T-helper 1 cell (primary cell): ENCODE results near the gene SEC14L5.
"Not testable (repeated sequence)": the region's sequence is repeated elsewhere in the genome, so short reads cannot be mapped to it uniquely, and the experiment has no call there.

ENCODE experiments used
- DNase-seq, 5 donors: peaks; one replicate each; pipeline ENCODE4 v3.0.0-alpha.2; 2012 to 2020

Gene SEC14L5

DNA sequence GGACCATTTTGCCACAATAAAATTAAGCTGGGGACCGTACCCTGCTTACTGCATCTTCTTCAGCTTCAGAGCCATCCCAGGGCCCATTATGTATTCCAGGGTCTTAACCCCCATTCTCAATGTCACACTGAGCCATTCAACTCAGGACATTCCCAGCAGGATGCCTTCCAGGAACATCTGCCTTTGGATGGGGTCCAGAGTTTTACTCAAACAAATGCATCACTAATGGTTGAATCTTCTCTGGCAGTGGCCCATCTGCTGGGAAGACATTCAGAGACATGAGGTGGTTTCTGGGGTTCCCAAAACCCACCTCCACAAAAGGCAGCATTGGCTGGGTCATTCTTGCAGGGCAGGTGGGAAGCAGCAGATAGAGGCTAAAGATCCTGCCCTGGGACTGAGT is 3.4 kb upstream of the SEC14L5 start:
- DNase-seq = no peak

DNA sequence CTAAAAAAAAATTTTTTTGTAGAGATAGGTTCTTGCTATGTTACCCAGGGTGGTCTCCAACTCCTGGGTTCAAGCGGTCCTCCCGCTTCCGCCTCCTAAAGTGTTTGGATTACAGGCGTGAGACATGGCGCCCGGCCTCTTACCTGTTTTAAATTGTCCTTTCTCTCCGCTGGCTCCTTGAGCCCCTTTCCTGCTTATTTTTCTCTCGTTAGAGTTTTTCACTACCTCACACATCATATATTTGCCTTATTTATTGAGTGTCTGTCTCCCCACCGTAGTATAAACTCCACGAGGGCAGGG is 760 bp upstream of the SEC14L5 start:
- DNase-seq = no peak

DNA sequence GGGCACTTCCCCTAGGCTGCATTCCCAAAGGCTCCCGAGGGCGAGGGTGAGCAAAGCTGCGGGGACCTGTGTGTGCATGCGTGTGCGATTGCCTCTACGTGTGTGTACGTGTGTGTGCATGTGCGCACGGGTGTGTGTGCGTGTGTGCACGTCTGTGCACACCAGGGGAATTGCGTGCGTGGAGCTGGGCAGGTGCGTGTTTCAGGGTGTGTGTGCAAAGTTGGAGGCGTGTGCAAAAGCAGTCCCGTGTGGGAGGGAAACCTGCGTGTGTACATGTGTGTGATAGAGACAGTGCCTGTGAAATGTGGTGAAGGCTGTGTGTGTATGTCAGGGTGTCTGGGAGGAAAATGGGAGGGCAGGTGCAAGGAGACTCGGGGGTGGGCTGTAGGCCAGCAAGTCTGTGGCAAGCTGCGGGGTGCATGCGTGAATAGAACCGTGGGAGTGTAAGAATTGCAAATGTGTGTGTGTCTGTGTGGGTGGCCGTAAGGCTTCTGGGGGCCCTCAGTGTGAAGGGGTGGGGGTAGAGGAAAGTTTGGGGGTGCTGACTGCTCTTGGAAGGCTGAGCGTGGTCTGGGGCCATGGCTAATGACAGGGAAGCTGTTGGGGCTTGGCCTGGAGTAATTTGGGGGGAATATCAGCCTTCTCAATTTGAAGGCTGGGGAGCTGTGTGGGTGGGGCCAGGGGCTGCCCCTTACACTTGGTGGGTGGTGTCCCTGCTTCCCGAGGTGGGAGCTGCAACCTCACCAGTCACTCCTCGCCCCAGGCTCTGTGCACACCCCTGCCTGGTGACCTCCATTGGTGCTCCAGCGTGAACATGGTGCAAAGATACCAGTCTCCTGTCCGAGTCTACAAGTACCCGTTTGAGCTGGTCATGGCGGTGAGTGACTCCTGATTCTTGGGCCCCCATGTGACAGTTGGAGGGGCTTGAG is 644 bp downstream of the SEC14L5 start:
- DNase-seq = no peak

DNA sequence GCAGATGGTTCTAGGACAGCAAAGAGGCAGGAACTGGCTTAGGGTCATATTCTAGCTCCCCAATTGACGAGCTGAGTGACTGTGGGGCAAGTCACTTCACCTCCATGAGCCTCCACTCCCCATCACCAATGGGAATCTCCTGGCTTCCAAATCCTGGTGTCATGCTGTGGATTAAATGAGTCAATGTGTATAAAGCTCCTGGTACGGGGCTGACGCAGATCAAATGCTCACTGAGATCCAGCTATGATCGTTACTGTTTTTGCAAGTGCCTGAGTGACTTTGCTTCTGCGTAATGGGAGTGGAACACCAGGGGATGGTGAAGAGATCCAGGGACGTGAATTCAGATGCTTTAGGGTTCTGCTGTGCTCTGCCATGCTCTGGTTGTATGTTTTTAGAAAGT is 2.4 kb downstream of the SEC14L5 start:
- no peak for DNase-seq

DNA sequence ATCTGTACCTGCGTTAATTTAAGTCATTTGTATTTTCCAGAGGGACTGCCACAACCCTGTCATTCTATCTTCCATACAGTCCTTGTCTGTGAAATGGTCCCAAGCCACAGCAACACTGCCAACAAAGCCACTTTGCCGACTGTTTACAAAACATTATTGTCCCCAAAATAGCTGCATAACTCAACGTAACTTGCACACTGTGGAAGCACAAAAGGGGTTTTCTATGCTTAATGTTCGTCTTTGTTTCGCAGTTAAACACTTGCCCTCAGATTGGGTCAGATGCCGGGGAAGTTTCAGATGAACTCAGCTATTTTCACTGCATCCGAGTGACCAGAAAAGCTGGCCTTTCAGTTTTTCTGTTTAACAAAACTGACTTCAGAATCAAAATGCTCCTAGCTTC is 4.6 kb downstream of the SEC14L5 start:
- no peak for DNase-seq

DNA sequence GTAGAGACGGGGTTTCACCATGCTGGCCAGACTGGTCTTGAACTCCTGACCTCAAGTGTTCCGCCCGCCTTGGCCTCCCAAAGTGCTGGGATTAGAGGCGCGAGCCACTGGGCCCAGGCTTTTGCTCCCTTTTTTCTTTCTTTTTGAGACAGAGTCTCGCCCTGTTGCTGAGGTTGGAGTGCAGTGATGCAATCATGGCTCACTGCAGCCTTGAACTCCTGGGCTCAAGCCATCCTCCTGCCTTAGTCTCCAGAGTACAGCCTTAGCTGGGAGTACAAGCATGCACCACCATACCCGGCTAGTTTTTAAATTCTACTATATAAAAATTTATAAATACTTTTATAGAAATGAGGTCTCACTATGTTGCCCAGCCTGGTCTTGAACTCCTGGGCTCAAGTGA is 5.4 kb downstream of the SEC14L5 start:
- not testable (repeated sequence) for DNase-seq

DNA sequence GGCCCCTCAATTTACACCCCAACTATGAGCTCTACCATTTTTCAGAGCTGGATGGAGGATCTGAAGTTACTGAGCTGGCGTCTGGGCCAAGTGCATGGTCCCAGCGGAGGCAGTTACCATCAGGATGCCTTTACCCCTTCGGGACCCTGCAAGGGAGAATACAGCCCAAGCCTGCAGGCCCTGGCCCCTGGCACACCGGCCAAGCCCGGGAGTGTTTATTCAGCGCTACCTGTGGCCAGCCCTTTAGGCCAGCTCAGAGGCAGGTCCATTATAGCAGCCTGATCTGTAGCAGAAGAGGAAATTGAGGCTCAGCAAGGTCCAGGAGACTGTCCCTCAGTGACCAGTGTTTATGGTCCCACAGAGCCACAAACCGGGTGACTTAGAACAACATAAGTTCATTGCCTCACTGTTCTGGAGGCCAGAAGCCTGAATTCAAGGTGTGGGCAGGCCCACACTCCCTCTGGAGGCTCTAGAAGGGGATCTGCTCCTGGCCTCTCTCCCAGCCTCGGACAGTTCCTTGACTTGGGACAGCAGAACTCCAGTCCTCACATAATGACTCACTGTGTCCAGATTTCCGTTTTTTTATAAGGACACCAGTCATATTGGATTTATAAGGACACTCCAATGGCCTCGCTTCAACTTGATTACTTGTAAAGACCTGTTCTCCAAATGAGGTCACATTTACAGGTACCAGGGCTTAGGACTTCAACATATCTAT is 8.8 kb downstream of the SEC14L5 start:
- no peak for DNase-seq

DNA sequence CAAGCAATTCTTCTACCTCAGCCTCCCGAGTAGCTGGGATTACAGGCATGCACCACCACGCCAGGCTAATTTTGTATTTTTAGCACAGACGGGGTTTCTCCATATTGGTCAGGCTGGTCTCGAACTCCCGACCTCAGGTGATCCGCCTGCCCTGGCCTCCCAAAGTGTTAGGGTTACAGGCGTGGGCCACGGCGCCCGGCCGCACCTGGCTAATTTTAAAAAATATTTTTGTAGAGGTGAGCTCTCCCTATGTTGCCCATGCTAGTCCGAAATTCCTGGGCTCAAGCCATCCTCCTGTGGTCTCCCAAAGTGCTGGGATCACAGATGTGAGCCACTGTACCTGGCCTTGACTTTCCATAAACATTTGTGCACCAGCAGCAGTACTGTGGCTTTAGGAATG is 10.1 kb downstream of the SEC14L5 start:
- not testable (repeated sequence) for DNase-seq

DNA sequence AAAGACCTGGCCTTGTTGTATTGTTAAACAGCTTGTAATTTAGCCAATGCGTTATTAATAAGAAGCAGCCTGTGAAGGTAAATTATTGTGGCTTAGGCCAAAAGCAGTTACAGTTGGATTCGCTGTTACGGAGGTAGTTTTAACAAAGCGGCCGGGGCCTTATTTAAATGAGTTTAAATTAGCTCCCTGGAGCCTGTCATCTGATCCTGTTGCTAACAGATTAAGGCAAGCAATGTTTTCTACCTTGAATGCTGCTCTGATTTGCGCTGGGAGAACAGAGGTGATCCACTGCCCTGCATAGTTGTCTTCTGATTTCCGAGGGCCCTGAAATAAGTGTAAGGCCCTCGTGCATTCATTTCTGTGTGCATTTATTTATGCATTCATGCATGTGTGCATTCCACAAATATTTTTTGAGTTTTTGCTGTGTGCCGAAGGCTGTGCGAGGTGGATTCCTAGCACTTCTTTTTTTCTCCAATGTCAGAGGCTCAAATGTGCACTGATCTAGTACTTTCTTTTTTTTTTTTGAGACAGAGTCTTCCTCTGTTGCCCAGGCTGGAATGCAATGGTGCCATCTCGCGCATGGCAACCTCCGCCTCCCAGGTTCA is 10.9 kb downstream of the SEC14L5 start:
- no peak for DNase-seq

DNA sequence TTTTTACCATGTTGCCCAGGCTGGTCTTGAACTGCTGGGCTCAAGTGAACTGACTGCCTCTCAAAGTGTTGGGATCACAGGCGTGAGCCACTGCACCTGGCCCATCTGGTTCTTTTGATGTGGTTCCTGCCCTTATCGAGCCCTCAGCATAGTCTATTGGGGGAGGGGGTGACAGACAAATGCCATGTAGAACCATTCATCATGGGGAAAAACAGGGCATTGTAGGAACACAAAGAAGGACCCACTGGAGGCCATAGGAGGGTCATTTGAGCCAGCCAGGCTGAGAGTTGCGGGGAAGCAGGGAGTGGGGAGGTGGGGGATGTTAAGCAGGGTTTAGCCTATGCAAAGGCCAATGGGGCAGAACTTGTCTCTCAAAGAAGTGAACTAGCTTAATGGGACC is 11.9 kb downstream of the SEC14L5 start:
- DNase-seq = no peak

DNA sequence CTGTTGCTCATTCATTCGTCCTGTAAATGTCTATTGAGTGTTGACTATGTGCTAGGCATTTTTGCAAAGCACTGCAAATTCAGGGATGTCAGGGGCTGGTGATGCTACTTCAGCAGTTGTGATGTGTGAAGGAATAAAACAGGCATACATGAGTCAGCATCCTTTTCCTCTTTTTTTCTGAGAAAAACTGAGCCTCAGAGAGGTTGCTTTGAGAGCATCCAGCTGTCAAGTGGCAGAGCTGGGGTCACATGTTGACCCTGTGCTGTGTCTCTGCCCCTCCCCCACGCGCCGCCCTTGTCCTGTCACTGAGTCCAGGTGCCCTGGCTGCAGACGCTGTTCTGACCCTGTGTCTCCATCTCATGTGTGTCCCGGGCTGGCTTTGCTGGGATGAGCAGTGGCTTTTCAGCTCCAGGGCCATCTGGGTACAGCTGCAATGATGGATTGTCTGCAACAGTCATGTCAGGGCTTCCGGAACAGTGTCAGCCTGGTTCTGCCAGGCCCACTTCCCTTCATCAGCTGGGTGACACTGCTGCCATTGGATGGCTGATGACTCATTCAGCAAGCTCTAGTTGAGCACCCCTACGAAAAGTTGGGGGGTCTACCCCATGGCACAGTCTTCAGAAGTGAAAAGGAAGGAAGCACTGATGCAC is 14.9 kb downstream of the SEC14L5 start:
- DNase-seq = peak in 1 of 5 donors; percentile 79

DNA sequence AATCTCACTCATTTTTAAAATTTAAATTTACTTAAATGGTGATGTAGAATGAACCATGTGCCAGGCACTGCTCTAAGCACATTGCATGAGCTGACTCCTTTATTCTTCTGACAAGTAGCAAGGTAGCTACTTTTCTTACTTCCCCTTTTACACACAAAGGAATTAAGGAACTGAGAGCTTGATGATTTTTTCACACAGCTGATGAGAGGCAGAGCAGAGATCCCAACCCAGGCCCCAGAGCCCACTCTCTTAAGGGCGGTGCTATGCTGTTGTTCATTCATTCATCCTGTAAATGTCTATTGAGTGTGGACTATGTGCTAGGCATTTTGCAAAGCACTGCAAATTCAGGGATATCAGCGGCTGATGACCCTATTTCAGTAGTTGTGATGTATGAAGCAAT is 17.9 kb downstream of the SEC14L5 start:
- no peak for DNase-seq

DNA sequence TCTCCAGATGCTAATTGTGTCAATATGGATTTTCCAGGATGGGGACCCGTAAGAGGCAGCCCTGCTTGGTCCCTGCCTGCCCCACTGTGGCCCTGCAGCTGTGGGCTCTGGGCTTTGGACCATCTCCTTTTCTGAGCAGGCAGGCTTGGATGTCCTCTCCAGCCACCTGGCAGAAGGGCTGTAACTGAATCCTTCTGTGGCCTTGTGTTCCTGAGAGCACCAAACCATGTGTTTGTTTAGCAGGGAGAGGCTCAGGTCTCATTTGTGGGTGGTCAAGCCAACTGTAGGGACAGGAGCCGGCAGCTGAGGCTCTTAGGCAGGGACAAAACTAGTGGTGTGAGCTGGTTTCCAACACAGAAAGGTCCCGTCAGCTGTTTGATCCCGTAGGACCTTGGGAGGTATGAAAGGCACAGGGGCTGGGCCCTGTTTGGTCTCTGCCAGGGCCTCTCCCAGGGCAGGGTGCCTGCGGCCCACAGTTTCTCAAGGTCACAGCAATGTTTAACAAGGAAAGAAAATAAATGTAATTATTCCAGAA is 18.5 kb downstream of the SEC14L5 start:
- no peak for DNase-seq

DNA sequence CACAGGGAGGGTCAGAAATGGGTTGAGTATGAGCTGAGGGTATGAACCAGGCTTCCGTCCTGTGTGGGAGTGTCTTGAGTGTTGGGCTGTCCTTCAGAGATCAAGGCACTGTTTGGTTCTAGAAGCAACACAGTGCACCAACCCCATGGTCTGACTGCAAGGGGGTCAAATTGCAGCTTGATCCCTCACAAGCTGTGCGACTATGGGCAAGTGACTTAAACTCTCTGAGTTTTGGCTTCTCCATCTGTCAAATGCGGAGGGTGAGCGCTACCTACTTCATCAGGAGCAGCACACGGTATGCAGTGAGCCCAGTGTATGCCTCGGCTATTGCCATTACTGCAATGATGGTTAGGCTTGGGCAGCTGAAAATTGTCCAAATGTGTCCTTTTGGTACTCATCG is 21.0 kb downstream of the SEC14L5 start:
- no peak for DNase-seq

DNA sequence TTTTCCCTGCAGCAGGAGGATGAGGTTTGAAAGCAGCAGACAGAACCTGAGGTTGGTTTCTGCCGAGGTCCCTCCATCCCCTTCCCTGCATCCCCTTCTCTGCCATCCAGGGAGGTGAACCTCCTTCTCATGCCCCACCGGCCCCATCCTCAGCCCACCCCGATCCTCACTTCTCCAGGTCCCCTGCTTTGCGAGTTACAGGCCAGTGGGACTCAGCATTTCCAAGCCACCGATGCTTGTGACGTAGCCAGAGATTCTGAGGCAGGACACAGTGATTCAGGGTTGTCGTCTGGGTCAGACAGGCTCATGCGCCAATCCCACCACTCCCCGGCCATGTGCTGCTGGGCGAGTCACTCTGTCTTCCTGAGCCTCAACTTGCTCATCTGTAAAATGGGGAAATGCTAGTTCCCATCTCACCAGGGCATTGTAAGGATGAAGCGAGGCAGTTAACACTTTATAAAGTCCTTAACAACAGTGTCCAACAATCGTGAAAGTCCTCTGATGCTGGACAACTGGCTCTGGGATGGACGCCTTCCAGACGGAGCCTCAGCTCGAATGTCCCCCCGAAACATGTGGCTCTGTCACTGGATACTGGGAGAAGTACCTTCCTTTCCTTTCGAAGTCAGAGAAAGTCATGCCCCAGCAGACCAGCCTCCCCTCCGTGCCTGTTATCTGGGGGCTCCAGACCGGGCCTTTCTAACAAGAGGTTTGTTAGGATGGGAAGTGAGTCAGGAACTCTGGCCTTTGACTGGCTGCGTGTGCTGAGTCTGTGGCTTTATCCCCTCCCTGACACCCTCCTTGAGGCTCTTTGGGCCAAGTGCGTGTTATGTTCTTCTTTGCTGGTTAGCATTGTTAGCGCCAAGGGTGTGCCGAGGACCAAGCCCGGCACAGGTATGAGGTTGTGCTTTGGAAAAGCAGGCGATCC is 21.9 kb downstream of the SEC14L5 start:
- DNase-seq = no peak

DNA sequence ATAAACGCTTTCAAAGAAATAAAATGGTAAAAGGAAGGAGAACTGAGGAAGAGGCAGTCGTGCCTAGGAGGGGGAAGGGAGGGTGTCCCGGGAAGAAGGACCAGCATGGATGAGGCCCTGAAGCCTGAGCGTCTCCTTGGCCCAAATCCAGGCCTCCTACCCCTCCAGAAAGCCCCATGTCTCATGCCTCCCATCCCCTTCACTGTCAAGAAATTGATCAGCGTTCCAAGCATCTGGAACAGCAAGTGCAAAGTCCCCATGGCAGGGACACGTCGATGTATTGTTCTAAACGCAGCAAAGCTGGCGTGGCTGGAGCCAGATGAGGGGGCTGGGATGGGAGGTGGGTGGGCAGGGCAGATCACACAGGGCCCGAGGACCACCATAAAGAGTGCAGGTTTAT is 22.6 kb downstream of the SEC14L5 start:
- no peak for DNase-seq

DNA sequence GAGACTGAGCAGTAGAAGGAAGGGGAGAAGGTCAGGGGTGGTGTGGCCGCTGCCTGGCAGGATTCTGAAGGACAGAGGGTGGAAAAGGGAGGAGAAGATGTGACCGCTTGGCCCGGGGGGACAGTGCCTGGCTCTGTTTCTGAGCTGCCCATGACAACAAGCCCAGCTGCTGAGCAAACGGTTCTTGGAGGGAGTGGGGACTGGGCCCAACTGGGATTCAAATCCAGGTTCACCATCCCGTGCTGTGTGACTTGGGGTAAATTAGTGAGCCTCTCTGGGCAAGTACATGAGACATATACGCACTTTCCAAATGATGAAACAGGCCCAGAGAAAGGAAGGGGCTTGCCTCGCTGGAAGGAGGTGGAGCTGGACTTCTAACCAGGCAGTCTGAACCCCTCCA is 23.3 kb downstream of the SEC14L5 start:
- no peak for DNase-seq

DNA sequence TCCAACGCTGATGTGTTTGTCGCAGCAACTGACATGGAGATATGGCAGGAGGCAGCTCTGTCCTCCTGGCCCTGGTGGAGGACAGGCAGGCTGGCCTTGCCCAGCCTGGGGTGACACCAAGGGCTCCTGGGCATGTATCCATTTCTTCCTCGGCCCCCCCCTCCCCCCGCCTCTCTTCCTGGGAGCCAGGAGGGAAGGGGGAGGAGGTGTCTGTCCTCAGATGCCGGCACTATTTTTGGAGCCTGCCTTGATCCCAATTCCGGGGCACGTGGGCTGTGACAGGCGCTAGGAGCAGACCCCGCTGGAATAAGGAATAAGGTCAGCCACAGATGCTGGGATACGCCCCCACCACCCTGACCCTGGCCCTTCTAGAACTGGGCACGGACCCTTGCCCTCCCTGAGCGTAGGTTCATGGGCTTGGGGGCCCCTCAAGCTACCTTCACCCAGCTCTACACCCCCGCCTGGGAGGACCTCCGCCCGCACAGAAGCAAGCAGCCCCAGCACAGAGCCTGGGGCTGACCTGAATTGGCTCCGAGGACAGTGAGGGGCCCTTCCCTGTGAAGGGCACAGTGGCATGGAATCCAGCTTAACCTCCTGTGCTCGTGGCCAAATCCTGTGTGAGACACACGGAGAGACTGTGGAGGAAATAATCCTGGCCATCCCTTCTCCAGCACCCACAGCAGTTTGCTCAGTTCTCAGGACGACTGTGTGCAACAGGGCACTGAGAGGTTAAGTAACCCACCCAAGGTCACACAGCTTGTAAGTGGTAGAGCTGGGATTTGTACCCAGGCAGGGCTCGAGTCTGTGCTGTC is 24.1 kb downstream of the SEC14L5 start:
- no peak for DNase-seq

DNA sequence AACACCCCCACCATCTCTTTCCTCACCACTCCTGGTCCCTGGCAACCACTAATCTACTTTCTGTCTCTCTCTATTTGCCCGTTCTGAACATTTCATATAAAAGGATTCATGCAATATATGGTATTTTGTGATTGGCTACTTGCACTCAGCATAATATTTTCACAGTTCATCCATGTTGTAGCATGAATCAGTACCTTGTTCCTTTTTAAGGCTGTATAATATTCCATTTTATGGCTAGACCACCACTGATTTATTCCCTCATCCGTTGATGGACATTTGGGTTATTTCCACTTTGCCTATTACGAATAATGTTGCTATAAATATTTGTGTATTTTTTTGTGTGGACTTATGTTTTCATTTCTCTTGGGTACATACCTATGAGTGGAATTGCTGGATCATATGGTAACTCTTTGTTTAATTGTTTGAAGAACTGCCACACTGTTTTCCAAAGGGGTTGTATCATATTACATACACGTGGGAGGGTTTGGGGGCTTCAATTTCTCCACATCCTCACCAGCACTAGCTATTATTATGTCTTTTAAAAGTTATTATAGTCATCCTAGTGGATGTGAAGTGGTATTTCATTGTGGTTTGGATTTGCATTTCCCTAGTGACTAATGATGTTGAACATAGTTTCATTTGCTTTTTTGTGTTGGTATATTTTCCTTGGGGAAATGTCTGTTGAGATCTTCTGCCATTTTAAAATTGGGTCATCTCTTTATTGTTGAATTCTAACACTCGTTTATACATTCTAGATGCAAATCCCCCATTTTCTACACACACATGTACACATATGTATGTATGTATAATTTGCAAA is 26.3 kb downstream of the SEC14L5 start:
- no peak for DNase-seq

DNA sequence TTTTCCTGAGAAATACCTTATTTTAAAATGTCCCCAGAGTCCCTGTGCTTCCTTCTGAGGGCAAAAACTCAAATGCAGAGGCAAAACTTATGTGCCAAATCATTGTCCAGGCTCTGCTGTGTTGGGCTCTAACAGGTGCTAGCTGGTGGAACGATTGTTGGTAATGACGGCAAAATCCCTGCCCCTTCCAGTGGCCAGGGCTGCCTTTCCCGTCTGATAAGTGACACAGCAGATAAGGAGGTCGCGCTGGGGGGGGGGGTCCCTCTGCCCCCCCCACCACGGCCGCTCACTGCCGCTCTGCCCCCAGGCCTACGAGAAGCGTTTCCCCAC is 29.1 kb downstream of the SEC14L5 start:
- no peak for DNase-seq
